ENCODE data around the gene CTCF.
"Not testable (repeated sequence)": the region's sequence is repeated elsewhere in the genome, so short reads cannot be mapped to it uniquely, and the experiment has no call there.

CTCF gene

GRCh38 chr16:67533987-67534386 is 28.3 kb upstream of the CTCF start:
- not testable (repeated sequence) for DNase-seq (ENCODE audit: low read depth)

GRCh38 chr16:67534431-67534830 is 27.9 kb upstream of the CTCF start:
- DNase-seq (ENCODE audit: low read depth) = no peak

- DNase-seq (ENCODE audit: low read depth) = no peak
Measured at GRCh38 chr16:67535201-67535600, 27.1 kb upstream of the CTCF start.

DNA sequence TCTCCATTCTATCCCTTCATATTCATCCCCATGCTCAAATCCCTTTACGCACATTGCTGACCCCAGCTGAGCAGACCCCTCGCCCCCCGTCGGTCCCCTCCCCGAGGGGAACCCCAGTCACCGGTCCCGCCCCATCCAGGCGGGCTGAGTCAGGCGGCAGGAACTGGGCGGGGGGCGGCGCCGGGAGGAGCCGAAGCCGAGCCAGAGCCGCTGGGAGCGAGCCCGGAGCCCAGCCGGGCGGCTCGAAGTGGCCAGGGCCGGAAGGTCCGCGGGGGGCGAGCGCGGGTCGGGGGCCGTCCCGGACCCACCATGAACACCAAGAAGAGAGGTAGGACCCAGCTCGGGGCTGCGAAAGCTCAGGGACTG is 25.1 kb upstream of the CTCF start:
- DNase-seq (ENCODE audit: low read depth) = peak; percentile 50

DNA sequence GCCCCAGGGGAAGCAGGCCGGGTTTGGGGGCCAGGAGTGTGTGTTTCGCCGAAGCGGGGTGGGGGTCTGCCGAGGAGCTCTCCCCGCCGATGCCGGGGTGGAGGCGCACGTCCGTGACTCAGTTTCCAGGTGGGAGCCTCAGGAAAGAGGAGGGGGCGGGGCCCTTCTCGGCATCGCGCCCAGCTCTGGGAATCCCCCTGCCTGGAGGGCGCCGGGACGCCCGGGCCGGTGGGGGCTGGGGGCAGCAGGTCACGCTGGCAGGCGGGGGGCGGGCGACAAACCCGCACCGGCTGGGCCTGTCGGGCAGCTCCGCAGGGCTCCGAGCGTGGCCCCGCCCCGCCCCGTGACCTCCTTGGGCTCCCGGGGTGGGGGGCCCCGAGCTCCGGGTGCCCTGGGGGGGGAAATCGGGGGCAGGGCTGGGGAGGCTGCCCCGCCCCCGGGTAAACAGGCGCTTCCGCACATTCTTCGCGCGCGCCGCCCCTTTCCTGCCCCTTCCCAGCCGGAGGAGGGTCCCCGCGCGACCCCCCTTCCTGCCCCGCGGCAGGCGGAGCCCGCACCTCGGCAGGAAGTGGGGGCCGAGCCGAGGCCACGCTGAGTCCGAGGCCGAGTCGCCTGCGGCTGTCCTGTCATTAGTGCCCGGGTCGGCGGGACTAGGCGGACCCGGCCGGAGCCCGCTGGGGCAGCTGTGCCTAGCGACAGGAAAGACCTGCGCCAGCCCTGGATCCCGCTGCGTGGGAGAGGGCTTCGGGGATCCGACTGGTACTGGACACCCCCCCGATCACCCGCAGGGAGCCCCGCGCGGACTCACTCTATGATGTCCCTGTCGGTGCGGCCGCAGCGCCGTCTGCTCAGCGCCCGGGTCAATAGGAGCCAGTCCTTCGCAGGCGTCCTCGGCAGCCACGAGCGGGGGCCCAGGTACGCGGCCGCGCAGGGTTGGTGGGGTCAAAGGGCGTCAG is 24.4 kb upstream of the CTCF start:
- DNase-seq (ENCODE audit: low read depth) = peak; percentile 59

DNA sequence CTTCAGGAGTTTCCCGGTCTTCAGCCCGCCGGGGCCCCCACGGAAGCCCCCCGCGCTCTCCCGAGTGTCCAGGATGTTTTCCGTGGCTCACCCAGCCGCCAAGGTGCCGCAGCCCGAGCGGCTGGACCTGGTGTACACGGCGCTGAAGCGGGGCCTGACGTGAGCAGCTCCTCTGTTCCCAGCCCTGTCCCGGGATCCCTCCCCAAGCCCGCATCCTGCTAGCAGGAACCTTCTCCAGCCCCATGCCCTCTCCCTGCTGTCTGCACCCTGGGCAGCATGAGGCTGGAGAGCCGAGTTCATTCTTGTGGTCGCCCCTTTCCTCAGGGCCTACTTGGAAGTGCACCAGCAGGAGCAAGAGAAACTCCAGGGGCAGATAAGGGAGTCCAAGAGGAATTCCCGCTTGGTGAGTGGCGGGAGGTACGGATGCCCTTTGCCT is 23.6 kb upstream of the CTCF start:
- DNase-seq (ENCODE audit: low read depth) = no peak

DNA sequence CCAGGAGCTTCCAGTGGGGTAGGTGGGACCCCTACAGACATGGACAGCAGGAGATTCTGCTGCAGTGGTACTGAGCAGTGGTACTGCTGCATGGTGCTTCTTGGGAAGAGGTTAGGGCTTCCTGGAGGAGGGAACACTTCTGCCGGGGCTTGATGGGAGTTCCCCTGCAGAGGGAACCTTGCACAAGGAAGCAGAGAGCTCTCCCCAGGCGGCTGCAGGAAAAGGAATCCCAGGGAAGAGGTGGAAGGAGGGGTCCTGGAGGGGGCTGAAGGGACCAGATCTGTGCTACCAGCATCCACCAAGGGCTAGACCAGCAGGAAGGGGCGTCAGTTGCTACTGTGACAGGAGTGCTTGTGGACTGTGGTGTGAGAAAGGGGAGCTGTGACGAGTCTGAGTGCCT is 23.1 kb upstream of the CTCF start:
- DNase-seq (ENCODE audit: low read depth) = no peak

- DNase-seq (ENCODE audit: low read depth) = no peak
Measured at GRCh38 chr16:67539691-67540635, 22.4 kb upstream of the CTCF start.

DNA sequence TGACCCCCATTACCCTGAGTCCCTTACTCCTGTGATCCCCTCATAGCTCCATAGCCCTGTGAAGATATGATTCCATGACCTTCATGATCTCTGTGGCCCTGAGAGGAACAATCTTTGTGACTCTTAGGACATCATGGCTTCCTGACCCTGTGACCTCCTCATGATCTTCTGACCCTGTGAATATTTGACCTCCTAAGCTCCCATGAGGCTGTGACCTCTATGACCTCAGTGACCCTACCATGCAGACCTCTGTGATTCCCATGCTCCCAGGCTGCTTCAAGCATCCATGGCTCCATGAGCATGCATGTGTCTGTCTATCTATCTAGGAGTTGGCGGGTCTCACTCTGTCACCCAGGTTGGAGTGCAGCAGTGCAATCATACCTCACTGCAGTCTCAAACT is 21.6 kb upstream of the CTCF start:
- no peak for DNase-seq (ENCODE audit: low read depth)

DNA sequence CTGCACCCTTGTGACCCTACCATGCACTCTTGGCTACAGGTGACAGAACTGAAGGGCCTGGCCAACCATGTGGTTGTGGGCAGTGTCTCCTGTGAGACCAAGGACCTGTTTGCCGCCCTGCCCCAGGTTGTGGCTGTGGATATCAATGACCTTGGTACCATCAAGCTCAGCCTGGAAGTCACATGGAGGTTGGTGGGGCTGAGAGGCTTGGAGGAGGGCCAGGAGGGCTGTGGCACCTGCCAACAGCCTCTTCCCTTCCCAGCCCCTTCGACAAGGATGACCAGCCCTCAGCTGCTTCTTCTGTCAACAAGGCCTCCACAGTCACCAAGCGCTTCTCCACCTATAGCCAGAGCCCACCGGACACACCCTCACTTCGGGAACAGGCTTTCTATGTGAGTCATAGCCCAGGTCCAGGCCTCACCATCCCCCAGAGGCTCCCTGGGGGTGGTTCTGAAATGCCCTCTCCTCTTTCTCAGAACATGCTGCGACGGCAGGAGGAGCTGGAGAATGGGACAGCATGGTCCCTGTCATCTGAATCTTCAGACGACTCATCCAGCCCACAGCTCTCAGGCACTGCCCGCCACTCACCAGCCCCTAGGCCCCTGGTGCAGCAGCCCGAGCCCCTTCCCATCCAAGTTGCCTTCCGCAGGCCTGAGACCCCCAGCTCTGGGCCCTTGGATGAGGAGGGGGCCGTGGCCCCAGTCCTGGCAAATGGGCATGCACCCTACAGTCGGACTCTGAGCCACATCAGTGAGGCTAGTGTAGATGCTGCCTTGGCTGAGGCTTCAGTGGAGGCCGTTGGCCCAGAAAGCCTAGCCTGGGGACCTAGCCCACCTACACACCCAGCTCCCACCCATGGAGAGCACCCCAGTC is 20.7 kb upstream of the CTCF start:
- no peak for DNase-seq (ENCODE audit: low read depth)

GRCh38 chr16:67542464-67542863 is 19.9 kb upstream of the CTCF start:
- DNase-seq (ENCODE audit: low read depth) = peak; percentile 56

DNA sequence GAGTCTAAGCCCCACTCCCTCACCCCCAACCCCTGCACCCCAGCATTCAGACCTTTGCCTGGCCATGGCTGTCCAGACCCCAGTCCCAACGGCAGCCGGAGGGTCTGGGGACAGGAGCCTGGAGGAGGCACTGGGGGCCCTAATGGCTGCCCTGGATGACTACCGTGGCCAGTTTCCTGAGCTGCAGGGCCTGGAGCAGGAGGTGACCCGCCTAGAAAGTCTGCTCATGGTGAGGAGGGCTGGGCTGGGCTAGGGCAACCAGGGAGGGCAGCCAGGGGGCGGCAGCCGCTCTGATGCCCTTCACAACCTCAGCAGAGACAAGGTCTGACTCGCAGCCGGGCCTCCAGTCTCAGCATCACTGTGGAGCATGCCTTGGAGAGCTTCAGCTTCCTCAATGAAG is 19.3 kb upstream of the CTCF start:
- no peak for DNase-seq (ENCODE audit: low read depth)

GRCh38 chr16:67543582-67543981 is 18.7 kb upstream of the CTCF start:
- no peak for DNase-seq (ENCODE audit: low read depth)

DNA sequence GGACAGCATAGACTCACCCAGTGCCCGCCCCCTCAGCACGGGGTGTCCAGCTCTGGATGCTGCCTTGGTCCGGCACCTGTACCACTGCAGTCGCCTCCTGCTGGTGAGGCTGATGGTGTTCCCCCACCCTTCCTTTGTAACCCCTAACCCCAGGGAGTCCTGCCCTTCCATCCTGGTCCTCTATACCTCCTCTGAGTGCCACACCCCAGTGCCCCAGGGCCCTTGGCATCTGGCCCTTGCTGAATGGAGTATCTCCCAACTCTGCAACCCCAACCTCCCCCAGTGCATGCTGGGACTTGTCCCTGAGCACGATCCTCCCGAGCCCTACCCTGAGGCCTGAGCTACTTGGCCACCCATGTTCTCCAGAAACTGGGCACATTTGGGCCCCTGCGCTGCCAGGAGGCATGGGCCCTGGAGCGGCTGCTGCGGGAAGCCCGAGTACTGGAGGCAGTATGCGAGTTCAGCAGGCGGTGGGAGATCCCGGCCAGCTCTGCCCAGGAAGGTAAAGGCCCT is 17.9 kb upstream of the CTCF start:
- no peak for DNase-seq (ENCODE audit: low read depth)

DNA sequence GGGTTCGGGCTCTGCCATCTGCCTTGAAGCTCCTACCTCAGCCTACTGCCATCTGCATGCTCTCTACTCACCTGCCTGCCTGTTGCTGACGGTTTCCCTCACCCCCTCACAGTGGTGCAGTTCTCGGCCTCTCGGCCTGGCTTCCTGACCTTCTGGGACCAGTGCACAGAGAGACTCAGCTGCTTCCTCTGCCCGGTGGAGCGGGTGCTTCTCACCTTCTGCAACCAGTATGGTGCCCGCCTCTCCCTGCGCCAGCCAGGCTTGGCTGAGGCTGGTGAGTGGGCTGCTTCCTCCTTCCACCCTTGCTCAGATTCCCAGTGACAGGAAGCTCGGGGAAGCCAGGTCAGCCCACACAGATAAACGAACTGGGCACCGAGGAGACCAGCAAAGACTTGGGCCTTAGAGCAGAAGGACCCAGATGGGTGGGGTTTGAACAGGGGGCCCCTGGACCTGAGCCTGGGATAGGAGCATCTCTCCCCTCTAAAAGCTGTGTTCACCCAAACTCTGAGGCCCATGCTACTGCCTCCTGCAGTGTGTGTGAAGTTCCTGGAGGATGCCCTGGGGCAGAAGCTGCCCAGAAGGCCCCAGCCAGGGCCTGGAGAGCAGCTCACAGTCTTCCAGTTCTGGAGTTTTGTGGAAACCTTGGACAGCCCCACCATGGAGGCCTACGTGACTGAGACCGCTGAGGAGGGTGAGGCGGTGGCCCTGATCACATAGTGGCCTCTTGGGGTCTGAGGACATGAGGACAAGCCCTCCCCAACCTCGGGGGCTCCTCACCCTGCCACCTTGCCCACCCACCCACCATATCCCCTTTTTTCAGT is 17.3 kb upstream of the CTCF start:
- no peak for DNase-seq (ENCODE audit: low read depth)

- no peak for DNase-seq (ENCODE audit: low read depth)
Measured at GRCh38 chr16:67545665-67546024, 16.7 kb upstream of the CTCF start.

GRCh38 chr16:67546091-67546501 is 16.2 kb upstream of the CTCF start:
- no peak for DNase-seq (ENCODE audit: low read depth)

- peak; percentile 64 for DNase-seq (ENCODE audit: low read depth)
Measured at GRCh38 chr16:67546761-67547422, 15.4 kb upstream of the CTCF start.

DNA sequence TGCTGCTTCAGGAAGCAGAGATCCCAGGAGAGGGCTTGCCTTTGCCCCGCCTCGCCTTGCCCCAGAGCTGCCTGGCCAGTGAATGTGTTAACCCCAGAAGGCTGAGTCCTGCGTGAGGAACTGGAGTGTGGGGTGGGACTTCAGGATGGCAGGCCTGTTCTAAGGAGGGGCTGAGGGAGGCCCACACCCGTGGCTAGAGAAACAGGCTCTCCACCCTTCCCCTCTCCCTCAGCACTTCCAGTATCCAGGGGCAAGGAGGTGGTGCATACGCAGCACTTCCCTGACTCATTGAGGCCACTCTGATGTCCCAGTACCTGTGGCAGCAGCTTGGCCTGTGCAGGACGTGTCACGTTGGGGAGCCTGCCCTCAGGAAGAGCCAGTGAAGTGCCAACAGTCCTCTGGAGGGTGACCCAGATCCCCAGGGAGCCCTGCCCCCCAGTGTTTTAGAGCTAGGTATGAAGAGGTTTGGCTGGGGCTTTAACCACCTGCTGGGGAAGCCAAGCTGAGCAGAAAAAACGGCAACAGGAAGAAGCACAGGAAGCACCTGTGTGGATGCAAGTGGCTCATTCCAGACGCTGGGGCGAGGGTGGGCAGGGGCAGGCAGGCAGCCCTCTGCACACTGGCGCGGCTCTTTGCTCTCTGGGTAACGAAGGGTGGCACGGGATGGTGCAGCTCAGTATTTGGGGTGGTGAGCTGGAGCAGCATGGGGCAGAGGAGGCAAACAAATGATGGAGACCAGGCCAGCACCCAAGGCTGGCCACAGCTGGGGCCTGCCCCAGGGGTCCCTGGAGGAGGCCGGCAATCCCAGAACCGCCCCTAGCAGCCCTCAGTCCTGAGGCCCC is 14.7 kb upstream of the CTCF start:
- no peak for DNase-seq (ENCODE audit: low read depth)

All from activated T-helper 9 cell treated with anti-CD3 and anti-CD28 coated beads, Interleukin-2, amount 50 U/mL, for 16 hours (primary cell).